Motor neuron (in vitro differentiated cells): ENCODE results near the gene ARL4A. TPM values are rescaled to one million over a fixed set of nuclear protein-coding genes. Genes with fewer than 3 reads are reported as not detected.

ENCODE experiments used
- ATAC-seq, 8 experiments: fragments of 200-7000 bp; cut with Tn5 transposase; replicated peaks in 6 of 8; 2 replicates each; pipeline ENCODE4 v1.8.0; 2021; ENCODE audit warnings: mild to moderate bottlenecking in 8 of 8, moderate library complexity in 8 of 8
- H3K27ac ChIP-seq, 2 donors: fragments of 250-450 bp; sonication (Bioruptor Pico); 2 replicates each; pipeline ENCODE4 v1.9.0; 2021; ENCODE audit warnings: antibody characterized with exemption in 2 of 2, mild to moderate bottlenecking in 2 of 2, moderate library complexity in 1 of 2
- H3K4me1 ChIP-seq, 2 donors: fragments of 250-450 bp; sonication (Bioruptor Pico); replicated peaks in 1 of 2; 2 replicates each; pipeline ENCODE4 v1.6.1; 2021; ENCODE audit warnings: antibody characterized with exemption in 2 of 2, mild to moderate bottlenecking in 2 of 2, moderate library complexity in 1 of 2
- H3K4me3 ChIP-seq, 5 donors: fragments of 250-450 bp; sonication (Bioruptor Pico); 2 replicates each; pipeline ENCODE4 v1.9.0; 2021; ENCODE audit warnings: antibody characterized with exemption in 5 of 5, mild to moderate bottlenecking in 5 of 5, moderate library complexity in 4 of 5
- WGBS, 10 experiments: fragments of 450-650 bp; shearing (Covaris generic); methylation state at CpG; one replicate each; pipeline ENCODE4 v1.0.0; 2022; 5-methylcytosine and 5-hydroxymethylcytosine counted together
- in situ Hi-C, 9 experiments: fragments of 400-800 bp; cut with MboI; loops; one replicate each; pipeline ENCODE4 v1.15.0; 2021; ENCODE audit warnings: low sequenced_read_pairs in 9 of 9, low pct_unique_long_range_greater_than_20kb in 2 of 9; ENCODE audit not compliant: unreplicated experiment in 9 of 9
- total RNA-seq, 8 experiments: library from RNA; unstranded; fragments of 300-600 nt; gene quantifications; 2 replicates each; pipeline versions ENCODE4 v1.2.3 to v1.2.4, GENCODE V29; 2022

The ARL4A gene
- total RNA-seq, 8 experiments from 2014 or later = 12.9 to 73.5 (median 30.5) TPM

GRCh38 chr7:12737836-12738235 lies 50.4 kb downstream of the ARL4A start:
- no peak for ATAC-seq
- WGBS, 10 experiments = 14 to 100% (median 81%) methylated on average over 1 to 2 of the region's 2 CpGs; no CpG with 5 or more reads in 4 of the 10 experiments
- Histone ChIP-seq H3K27ac (no peak overlapping the region), H3K4me3 (no peak overlapping the region), H3K4me1 (no peaks in the 10 kb centered on the region)
- in situ Hi-C loops = no loop called here

DNA sequence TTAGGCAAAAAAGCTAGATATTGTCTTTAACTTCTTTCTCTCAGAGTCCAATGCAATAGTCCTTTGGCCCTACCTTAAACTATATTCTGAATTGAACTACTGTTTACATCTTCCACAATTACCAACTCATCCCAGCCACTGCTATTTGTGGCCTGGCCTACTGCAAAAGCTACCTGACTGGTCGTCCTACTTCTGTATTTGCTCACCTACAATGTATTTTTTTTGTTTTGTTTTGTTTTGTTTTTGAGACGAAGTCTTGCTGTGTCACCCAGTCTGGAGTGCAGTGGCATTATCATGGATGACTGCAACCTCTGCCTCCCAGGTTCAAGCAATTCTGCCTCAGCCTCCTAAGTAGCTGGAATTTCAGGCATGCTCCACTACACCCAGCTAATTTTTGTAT lies 51.2 kb downstream of the ARL4A start:
- in situ Hi-C loops = no loop called here
- Histone ChIP-seq H3K27ac (no peak overlapping the region), H3K4me1 (no peaks in the 10 kb centered on the region), H3K4me3 (no peak overlapping the region)
- WGBS, 10 experiments = 20 to 91% (median 62%) methylated on average over 1 to 2 of the region's 2 CpGs; no CpG with 5 or more reads in 2 of the 10 experiments
- no peak for ATAC-seq

Other genes starting within 250 kb of the ARL4A start
- gene SCIN, start 116.9 kb upstream of the ARL4A start, total RNA-seq = 100 to 1,000 TPM in 2 of 8 experiments, 10 to 100 TPM in 1, 1 to 10 TPM in 2, under 1 TPM in 3; 0.37 to 153 (median 2.4) TPM